Left forelimb (tissue), 1 donor: Measurements from ENCODE around the gene C12orf76.
"Not testable (repeated sequence)": the region's sequence is repeated elsewhere in the genome, so short reads cannot be mapped to it uniquely, and the experiment has no call there.

Source experiments
- DNase-seq: peaks from one replicate; pipeline ENCODE4 v3.0.0-alpha.2; 2018; ENCODE audit warnings: low spot score

Gene C12orf76, protein sequence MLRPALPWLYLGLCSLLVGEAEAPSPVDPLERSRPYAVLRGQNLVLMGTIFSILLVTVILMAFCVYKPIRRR

DNA sequence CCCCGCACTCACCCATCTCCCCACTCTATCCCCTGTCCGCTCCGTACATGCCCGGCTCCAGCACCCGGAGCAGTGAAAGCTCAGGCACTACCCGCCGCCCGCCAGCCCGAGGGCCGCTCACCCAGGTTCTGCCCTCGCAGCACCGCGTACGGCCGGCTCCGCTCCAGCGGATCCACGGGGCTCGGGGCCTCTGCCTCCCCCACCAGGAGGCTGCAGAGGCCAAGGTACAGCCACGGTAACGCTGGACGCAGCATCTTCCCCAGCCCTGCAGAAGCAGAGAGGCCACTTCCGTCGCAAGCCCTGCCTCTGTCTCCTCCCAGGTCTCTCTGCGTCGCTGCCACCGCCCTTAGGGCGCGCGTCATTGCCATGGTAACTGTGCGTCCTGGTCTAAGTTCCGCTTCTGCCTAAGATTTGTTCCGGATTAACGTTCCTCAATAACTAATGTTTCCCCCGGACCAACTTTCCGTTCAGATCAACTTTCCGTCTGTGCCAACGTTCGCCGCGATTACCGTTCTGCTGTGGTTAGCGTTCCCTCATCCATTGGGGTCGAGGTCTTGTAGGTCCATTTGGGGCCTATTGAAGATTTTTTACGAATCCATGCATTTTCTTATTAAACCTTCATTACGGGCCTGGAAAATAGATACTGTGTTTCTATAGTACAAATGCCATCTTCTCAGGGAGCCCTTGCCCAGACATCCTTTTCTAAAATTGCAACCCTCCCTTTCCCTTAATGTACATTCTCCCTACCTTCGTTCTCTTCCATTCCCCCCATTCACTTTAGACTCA lies at the start of gene C12orf76:
Gene C12orf76 (minus strand): TSS at position 281 of the 786 bp plus-strand sequence. CDS start 27 bp downstream, at position 254.
- DNase-seq, result peak; percentile 94

DNA sequence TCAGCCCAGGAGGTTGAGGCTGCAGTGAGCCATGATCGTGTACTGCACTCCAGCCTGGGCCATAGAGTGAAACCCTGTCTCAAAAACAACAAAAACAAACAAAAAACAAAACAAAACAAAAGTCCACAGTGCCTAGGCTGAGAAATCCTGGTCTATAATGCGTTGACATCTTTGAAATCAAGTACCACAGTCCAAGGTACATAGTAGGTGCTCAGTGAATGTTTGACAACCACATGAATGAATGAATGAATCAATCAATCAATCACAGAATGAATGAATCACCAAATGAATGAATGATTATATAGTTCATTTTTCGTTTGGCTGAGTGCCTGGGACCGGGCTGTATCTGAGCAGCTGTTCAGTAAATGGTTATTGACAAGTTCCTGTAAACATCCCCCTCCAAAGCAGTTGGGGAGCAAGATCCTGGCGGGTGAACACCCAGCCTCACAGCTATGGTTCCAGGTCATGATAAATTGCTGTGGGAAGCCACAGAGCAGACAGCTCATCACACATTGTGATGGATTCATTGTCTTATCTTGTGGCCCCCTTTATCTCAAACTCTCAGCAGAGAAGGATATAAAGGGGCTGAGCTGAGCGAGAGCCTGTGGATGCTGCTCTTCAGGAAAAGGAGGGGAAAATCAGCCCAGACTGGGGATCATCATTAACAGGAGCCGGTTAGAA lies 45.4 kb upstream of the C12orf76 start:
- no peak for DNase-seq

DNA sequence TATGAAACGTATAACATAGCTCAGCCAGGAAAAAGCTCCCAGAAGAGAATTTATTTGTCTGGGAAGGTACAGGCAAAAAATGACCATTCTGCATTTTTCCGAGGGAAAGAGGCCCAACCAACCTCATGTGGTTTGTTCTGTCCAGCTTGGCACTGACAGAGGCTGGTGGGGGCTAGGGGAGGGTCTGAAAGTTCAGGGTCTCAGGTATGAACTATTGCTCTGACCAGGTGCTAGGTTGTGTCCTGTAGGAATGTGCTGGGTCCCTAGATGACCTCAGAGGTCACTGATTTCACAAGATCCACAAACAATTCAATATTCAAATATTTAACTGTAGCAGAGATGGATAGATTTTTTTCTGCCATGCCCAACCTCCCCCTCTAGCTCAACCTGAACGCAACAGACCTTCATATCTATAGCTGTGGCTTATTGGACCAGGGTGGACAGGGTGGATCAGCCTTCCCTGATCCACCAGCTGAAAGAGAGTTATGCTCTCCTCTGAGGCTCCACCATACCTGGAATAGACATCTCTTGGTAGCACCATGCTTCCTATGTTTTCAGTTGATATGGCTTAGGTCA lies 42.9 kb upstream of the C12orf76 start:
- DNase-seq, result no peak

DNA sequence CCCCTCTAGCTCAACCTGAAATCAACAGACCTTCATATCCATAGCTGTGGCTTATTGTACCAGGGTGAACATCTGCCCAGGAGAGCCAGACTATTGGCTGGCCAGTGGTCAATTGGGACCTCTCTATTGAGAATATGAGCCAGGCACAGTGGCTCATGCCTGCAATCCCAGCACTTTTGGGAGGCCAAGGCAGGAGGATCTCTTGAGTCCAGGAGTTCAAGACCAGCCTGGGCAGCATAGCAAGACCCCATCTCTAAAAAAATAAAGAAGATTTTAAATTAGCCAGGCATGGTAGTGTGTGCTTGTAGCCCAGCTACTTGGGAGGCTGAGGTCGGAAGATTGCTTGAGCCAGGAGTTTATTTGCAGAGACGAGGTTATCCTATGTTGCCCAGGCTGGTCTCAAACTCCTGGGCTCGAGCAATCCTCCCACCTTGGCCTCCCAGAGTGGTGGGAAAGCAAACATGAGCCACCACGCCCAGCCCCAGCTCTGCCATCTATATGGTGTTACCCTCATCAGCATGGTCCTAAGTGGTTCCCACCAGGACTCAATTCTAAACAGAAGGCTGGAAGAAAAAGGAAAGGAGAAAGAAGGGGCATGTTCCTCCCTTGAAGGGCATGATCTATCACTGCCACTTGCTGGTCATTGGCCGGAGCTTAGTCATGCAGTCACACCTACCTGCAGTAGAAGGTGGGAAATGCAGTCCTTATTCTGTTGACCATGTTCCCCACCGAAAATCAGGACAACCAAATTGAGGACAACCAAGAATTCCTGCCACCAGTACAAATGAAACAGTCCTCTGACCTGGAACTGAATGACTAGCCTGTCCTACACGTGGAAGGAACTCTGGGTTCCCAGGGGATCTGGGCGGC lies 42.2 kb upstream of the C12orf76 start:
- no peak for DNase-seq

DNA sequence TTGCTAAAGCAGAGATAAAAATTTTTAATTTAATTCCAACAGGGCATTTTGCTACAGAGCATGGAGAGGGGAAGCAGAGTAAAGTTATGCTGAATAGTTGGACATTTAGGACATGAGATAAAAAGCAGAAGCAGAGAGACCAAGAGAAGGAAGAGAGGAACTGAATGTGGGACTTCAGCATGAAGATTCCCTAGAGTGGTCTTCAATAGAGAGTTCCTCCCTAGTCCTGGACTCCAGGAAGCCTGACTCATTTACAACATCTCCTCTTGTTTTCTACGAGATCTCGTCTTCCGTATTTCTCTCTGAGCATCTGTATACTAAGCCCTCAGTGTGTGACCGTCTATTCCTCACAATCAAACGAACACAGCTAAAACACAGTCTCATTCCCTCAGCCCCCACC lies 40.6 kb upstream of the C12orf76 start:
- DNase-seq, result no peak

DNA sequence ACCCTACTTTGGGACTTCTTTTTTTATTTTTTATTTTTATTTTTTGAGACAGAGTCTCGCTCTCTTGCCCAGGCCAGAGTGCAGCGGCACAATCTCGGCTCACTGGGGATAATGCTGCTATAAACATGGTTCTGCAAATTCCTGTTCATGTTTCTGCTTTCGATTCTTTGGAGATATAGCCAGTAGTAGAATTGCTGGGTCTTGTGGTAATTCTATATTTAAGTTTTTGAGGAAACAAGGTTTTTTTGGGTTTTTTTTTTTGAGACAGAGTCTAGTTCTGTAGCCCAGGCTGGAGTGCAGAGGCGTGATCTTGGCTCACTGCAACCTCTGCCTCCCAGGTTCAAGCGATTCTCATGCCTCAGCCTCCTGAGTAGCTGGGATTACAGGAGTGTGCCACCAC lies 39.9 kb upstream of the C12orf76 start:
- not testable (repeated sequence) for DNase-seq

DNA sequence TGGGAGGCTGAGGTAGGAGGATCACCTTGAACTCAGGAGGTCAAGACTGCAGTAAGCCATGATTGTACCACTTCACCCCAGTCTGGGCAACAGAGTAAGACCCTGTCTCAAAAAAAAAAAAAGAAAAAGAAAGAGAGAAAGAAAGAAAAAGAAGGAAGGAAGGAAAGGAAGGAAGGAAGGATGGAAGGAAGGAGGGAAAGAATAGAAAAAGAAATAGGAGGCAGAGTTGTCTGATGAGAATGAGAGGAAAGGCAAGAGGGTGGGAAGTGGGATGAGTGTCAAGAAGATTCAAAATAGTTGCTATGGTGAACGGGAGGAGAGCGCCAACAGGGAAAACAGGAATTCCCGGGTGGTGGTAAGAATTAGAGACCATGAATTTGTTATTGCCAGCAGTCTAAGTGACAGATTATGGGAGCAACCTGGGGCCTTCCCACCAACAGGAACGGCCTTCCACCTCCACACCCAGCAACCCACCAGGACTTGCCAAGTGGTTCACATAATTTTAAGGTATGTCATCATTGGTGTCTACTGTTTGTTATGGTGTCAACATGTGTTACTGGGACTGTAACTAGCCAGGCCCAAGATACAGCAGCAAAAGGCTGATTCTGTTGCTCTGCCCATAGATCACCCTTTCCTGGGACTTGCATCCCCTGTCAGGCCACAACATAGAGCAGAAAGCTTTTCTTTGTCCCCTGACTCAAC lies 36.1 kb upstream of the C12orf76 start:
- no peak for DNase-seq

DNA sequence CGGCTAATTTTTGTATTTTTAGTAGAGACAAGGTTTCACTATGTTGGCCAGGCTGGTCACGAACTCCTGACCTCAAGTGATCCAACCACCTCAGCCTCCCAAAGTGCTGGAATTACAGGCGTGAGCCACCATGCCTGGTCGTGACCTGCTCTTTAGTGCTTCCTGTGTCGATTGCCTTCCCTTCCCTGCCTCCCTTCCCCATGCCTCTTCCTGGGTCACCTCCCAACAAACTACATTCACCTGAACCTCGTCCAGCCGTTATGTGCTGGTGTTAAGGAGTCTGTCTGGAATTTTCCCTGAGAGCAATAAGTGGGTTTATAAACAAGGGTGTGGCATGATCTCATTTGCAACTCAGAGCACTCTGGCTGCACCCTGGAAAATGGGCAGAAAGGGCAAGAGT lies 32.1 kb upstream of the C12orf76 start:
- no peak for DNase-seq

DNA sequence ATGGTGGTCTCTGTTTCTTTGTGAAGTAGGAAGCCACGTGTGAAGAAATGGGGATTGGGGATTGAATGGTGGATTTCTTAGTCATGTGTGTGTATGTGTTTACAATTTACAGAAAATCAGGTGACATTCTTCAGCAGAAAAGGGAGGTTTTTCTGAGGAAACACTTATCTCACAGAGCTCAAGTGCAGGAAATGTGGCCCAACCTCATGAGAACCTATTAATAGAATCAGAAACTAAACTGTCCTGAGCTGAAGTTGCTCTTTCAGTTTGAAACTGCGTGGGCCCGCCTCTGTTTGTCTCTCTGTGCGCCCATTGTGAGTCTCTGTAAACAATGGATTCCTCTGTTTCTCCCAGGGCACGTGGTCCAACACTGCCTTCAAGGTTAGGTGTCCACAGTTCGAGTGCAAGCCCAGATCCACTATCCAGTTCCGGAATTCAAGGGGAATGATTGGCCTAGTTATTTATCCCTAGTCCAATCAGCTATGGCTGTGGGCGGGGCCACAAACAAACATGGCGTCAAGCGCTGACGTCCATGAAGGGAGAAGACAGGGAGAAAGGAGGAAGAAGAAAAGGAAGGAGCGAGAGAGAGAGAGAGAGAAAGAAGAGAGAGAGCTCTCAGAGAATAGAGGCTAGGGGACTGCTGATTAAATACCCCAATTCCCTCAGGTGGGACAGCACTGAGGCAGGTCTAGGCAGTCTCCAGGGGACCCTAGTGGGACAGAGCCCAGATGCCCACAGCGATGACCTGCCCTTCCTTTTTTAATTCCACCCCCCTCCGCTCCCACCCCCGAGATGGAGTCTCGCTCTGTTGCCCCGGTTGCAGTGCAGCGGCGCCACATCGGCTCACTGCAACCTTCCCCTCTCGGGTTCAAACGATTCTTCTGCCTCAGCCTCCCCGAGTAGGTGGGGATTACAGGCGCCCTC lies 31.4 kb upstream of the C12orf76 start:
- no peak for DNase-seq

DNA sequence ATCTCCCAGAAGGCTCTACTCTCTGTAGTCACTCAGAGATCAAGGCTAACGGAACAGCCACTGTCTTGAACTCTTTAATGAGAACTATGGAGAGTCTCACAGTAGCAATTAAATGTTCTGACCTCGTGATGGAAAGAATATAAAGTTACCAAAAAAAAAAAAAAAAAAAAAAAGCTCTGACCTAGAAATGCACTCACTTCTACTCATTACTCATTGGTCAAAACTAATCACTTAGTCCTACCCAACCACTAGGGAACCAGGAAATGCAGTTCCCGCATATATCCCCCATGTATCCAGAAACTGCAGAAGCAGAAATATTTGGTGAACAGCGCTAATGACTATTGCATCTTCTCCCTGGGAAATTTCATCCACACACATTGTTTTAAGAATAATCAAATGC lies 29.5 kb upstream of the C12orf76 start:
- no peak for DNase-seq

DNA sequence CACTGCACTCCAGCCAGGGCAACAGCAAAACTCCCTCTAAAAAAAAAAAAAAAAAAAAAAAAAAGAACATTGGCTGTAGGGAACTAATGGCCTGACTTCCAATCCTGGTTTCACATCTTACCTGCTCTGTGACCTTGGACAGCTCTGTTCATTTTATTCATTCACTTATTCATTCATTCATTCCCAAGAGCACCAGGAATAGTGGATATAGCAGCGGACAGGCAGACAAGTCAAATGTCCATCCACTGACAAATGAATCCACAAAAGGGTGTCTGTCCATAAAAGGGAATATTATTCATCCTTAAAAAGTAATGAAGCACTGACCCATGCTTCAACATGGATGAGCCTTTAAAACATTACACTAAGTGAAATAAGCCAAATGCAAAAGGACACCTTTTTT lies 27.6 kb upstream of the C12orf76 start:
- DNase-seq, result no peak

DNA sequence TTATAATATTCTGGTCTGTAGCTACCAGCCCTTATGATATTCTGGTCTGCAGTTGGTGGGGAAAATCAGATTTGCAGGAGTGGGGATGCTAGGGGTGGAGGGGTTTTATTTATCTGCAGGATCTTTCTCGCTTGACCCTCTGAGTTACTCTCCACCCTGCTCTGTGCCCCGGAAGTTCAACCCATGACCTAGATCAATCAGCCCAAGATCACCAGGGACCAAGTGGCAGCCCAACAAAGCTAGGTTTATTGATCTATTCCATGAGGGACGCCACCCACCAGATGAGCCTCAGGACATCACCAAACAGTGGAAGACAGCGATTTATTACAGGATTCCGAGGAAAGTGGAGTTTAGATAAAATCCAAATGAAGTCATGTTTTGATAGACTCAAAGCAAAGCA lies 25.8 kb upstream of the C12orf76 start:
- no peak for DNase-seq

DNA sequence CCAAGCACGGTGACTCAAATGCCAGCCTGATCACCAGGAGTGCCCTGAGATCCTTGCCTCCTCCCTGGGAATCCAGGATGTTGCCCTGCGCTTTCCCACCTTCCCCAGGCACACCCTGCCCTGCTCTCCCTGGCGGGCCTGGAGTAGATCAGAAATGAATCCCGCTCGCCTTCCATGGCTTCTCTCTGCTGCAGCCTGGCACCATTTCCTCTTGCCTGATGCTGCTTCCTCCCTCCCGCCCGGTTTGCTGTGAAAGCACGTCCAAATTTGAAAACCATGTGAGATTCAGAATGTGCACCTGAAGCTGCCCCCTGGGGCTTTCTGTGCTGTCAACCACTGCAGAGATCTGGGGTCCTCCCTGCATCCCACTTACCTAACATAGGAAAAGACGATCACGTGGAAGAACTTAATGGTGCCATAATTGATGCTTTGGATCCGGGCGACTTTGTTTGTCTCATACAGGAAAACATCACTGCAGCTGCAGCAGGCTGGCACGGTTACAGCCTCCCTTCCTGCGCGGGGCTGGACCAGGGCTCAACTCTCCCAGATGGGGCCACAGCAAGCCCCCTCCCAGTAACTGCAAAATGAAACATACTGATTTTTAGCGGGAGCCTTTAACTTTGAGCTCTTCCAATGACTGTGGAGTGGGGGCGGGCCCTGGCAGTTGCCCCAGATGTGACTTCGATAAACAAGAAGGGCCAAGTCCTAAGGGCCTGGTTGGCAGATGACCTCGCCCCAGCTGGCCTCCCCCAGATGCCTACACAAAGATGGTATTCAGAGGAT lies 24.9 kb upstream of the C12orf76 start:
- peak; percentile 71 for DNase-seq

DNA sequence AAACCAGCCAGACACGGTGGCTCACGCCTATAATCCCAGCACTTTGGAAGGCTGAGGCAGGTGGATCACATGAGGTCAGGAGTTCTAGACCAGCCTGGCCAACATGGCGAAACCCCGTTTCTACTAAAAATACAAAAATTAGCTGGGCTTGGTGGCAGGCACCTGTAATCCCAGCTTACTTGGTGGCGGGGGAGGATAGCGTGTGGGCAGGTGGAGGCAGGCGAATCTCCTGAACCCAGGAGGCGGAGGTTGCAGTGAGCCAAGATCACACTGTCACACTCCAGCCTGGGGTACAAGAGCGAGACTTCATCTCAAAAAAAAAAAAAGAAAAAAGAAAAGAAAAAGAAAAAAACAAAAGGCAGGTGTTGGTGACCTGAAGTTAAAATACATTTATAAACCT lies 24.3 kb upstream of the C12orf76 start:
- DNase-seq, result not testable (repeated sequence)

DNA sequence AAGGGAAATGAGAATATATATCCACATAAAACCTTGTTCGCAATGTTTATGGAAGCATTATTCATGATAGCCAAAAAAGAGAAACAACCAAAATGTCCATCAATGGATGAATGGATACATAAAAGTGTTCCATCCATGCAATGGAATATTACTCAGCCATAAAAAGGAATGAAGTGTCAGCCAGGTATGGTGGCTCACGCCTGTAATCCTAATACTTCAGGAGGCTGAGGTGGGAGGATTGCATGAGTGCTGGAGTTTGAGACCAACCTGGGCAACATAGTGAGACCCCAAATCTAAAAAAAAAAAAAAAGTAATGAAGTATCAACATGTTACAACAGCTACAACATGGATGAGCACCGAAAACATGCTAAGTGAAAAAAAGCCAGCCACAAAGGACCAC lies 23.6 kb upstream of the C12orf76 start:
- DNase-seq, result no peak

DNA sequence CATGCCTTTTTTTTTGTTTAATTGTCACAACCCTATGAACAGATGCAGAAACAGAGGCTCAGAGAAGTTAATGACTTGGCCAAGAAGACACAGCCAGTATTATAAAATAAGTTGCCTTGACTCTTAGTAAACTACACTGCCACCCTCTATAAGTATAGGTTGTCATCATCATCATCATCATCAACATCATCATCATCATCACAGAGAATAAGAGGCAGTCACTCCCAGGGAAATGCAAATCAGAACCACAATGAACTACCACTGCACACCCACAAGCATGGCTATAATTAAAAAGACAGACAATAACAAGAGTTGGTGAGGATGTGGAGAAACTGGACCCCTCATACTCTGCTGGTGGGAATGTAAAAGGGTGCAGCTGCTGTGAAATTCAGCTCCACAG lies 23.2 kb upstream of the C12orf76 start:
- DNase-seq, result no peak

DNA sequence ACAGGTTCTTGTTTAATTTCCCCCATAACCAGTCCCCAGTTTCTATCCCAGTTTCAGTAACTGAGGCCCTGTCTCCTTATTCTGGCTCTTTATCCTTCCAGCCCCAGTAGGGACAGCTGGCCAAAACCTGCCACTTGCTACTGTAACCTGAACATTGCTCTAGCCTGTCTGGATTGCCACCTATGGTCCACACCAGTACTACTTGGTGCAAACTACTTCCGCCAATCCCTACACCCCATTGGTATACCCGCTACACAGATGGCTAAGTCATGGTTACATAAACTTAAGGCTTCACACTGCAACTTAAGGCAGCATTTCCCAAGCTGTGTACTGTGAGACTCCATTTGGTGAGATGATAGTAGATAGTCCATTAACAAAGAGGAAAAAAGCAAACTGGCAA lies 20.3 kb upstream of the C12orf76 start:
- DNase-seq, result no peak

DNA sequence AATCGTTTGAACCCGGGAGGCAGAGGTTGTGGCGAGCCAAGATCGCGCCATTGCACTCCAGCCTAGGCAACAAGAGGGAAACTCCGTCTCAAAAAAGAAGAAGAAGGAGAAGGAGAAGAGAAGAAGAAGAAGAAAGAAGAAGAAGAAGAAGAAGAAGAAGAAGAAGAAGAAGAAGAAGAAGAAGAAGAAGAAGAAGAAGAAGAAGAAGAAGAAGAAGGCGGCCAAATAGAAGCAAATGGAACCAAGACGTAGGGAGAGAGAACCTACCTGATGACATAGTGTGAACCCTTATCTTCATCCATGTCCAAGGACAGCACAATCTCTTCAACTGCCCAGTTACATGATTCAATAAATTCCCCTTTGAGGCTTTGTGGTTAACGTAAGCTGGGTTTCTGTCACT lies 19.8 kb upstream of the C12orf76 start:
- DNase-seq, result not testable (repeated sequence)

DNA sequence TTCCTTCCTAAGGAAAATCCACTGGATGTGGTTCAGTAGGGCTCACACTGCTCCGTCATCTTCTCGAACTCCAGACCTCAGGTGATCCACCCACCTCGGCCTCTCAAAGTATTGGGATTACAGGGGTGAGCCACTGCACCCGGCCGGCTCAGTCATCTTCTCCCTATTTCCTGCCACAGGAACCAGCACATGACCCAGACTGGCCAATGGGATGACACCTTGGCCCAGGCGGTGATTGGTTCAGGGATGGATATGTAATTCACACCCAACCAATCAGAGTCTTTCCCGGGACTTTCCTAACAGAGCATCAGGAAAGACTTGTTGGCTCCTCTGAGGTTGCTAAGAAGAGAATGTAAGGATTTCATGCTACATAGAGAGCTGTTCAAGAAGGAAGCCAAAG lies 19.2 kb upstream of the C12orf76 start:
- DNase-seq, result no peak

DNA sequence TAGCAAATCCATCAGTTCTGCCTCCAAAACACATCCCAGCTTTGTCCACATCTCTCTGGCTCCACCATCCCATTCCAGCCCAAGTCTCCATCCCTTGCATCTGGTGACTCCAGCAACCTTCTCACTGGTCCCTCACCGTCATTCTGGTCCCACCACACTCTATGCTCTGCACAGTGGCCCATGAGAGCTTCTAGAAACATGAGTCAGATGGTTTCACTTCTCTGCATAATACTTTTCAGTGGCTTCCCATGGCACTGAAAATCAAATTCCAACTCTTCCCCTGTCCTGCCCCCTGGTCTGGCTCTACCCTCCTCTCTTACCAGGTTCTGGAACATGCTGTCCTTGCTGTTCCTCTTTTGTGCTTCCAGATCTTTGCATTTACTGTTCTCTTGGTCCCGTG lies 17.2 kb upstream of the C12orf76 start:
- no peak for DNase-seq
